GM21381 (cell line): ENCODE data around the gene ACOT13.
"Not testable (repeated sequence)": the region's sequence is repeated elsewhere in the genome, so short reads cannot be mapped to it uniquely, and the experiment has no call there.

Source experiments
- ATAC-seq: cut with Tn5 transposase; IDR thresholded peaks from one replicate; pipeline ENCODE4 v1.9.1; 2021; ENCODE audit warnings: mild to moderate bottlenecking, moderate library complexity; ENCODE audit not compliant: unreplicated experiment

The ACOT13 gene

DNA sequence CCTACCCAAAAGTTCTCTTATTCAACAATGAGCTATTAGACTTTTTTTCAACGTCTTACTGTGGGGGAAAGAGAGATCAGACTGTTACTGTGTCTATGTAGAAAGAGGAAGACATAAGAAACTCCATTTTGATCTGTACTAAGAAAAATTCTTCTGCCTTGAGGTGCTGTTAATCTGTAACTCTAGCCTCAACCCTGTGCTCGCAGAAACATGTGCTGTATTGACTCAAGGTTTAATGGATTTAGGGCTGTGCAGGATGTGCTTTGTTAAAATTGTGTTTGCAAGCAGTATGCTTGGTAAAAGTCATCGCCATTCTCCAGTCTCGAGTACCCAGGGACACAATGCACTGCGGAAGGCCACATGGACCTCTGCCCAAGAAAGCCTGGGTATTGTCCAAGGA is 5.1 kb upstream of the ACOT13 start:
- not testable (repeated sequence) for ATAC-seq

DNA sequence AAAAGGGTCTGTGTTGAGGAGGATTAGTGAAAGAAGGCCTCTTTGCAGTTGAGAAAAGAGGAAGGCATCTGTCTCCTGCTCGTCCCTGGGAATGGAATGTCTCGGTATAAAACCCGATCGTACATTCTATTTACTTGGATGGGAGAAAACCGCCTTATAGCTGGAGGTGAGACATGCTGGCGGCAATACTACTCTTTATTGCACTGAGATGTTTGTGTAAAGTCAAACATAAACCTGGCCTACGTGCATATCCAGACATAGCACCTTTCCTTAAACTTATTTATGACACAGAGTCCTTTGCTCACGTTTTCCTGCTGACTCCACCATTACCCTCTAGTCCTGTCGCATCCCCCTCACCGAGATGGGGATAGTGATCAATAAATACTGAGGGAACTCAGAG is 4.6 kb upstream of the ACOT13 start:
- ATAC-seq = no peak

DNA sequence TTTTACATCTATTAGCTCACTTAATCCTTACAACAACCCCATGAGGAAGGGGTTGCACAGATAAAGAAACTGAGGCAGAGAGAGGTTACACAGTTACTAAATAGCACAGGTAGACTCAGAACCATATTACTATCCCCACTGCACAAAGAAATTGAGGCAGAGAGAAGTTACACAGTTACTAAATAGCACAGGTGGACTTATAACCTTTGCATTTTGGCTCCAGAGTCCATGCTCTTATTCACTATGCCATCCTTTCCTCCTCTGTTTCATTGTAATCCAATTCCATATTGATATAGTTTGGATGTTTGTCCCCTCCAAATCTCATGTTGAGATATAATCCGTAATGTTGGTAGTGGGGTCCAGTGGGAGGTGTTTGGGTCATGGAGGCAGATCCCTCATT is 3.7 kb upstream of the ACOT13 start:
- ATAC-seq = no peak

DNA sequence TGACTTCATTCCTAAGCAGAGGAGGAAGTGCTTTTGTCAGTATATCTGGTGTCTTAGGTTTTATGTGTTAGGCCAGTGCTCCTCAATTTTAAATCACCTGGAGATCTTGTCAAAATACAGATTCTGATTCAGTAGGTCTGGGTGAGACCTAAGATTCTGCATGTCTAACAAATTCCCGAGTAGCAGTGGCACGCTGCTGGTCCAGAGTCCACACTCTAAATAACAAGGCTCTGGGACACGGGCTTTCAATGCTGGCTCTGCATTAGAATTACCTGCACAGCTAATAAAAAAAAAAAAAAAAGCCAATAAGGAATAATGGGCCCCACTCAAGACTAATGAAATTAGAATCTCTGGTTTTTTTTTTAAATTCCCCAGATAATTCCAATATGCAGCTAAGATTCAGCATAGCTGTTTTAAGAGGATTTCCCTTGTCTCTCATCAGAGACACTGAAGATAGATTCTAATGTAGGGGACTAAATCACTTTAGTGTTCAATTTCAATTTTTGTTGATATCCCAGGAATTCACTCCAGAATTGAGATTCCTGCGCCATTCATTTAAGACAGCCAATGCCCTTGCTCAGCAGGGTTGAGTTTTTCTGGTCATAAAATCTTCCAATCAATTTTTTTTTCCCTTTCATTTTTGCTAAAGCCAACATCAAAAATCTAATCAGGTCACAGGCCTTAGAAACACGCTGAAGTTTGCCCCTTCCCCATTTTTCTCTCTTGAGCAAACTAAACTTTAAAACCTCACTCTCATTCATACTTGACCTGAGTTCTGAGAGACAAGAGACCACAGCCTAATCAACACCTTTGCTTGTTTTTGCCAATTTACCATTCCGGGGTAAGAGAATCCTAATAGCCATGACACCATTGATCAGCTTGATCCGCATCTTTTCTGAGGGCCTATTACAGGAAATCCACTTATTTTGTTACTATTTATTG is 2.6 kb upstream of the ACOT13 start:
- no peak for ATAC-seq

DNA sequence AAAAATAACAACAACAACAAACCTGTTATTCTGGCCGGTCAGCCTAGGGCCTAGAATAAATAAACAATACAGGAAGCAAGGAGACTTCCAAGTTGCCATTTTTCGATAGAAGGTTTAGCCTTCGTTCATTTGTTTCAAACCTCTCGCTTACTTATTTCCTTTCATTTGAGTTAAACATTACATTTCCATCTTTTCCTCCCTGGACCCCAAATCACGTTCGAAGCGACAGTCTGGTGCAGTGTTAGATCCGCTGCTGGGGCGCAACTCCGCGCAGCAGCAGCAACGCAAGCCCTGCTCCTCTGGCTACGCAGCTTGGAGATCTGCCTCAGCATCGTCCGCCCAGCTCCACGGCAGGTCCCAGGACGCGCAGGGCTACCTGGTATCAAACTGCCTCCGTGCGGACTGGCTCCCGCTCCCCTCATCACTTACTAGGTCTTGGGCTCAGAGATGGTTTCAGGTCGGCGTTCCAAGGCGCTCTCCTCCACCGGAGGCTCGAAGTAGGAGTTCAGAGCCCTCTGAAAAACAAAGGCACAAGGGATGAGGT is 708 bp upstream of the ACOT13 start:
- peak; percentile 32 for ATAC-seq

DNA sequence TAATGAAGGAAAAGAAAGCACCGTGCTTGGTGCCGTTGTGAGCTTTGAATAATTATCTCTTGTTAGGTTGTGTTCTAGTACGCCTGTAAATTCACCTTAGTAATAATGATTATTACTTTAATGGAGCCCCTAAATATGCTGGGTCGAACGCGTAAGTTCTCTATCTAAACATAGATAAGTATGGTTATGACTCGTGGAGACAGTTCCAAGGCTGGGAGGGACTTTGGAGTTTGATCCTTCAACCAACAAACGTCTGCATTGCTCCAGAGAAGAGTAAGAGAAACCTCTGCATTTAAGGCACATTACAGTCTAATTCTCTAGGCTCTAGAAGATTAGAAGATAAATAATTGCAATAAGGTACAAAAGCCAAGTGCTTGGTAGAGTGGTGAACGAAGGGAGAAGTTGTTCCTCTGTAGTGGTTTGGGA is 514 bp downstream of the ACOT13 start:
- ATAC-seq = peak; percentile 7

DNA sequence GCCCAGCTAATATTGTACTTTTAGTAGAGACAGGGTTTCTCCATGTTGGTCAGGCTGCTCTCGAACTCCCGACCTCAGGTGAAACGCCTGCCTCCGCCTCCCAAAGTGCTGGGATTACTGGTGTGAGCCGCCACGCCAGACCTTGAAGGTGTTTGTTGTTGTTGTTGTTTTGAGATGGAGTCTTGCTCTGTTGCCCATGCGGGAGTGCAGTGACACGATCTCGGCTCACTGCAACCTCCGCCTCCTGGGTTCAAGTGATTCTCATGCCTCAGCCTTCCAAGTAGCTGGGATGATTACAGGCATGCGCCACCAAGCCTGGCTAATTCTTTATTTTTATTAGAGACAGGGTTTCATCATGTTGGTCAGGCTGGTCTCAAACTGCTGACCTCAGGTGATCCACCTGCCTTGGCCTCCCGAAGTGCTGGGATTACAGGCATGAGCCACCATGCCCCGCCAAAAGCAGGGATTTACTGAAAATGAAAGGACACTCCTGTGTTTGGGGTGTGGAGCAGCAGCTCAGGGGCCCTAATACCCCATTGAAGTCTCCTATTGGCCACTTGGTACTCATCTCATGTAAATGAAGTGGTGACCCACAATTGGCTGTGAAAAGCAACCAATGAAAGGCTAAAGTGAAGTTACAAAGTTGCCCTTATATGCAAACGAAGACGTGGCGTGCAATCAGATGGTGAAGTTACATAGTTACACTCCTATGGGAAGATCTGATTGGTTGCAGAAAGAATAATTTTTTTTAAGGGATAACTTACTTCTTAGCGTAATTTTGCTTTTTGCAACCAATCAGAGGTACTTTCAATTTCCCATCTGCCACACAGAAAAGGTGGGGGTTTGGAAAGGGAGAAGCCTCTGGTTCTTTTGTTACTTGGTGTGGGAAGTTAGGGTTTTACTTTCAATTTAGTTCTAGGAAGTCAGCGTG is 1.5 kb downstream of the ACOT13 start:
- ATAC-seq = not testable (repeated sequence)

DNA sequence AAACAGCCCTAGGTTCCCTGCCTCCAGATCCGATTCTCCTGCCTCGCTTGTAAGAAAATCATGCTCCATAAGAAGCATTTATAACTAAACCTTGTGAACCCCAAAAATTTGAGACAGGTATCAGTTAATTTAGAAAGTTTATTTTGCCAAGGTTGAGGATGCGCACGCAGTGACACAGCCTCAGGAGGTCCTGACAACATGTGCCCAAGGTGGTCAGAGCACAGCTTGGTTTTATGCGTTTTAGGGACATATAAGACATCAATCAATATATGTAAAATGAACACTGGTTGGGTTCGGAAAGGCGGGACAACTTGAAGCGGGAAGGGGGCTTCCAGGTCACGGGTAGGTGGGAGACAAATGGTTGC is 2.1 kb downstream of the ACOT13 start:
- no peak for ATAC-seq

DNA sequence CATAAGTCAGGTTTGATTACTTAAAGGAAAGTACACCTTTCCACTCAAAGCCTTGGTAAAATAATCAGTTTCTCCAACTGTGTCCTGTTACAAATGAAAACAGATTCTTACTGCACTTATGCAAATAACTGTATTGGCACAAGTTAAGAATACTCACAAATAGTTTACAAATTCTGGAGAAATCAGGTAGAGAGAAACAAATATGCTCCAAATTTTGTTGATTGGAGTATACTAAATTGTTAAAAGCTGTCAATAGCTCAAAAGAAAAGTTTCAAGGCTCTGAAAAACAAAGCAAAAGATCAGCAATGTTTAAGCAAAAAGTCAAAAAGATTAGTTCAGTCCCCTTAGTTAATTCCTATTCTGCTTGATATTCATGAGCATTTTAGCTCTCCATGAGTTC is 3.6 kb downstream of the ACOT13 start:
- not testable (repeated sequence) for ATAC-seq

DNA sequence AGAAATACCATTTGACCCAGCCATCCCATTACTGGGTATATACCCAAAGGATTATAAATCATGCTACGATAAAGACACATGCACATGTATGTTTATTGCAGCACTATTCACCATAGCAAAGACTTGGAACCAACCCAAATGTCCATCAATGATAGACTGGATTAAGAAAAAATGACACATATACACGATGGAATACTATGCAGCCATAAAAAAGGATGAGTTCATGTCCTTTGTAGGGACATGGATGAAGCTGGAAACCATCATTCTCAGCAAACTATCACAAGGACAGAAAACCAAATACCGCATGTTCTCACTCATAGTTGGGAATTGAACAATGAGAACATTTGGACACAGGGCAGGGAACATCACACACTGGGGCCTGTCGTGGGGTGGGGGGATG is 4.2 kb downstream of the ACOT13 start:
- ATAC-seq = not testable (repeated sequence)

DNA sequence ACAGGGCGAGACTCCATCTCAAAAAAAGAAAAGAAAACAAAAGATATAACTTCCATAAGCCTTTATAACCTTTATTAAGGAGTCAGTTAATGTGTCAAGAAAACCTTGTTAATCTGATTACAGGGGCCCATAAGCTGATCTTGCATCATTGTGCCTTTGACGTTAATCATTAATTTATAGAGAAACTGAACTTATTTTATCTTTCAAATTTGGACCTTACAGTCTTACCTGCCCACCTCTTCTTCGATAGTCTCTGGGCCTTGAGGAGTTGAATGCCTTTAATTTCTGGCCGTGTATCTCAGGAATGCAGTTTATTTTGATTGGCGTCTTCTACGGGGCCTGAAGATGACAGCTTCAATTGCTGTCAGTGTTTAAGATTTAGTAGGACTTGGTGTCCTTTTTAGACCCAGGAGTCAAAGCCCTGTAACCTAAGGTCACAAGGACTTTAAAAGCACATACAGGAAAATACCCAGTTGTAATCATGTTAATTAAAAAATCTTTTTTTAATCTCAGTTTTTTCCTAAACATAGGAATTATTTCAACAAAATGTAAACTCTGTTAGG is 5.8 kb downstream of the ACOT13 start:
- ATAC-seq = no peak

DNA sequence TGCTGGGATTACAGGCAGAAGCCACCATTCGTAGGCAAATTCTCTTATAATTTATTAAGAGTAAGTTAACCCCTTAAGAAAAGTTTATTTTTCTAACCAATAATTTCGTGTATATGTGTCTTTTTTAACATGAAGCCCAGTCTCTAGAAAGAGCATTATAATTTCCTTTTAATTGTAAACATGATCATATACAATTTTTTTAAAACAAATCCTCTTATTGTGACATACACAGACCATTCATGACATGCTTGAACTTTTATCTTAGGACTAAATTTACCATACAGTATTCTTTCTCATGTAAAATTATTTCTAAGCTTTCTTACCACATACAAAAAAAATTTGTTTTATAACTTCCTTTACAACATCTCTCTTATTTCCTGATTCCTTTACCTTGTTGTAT is 6.7 kb downstream of the ACOT13 start:
- no peak for ATAC-seq

DNA sequence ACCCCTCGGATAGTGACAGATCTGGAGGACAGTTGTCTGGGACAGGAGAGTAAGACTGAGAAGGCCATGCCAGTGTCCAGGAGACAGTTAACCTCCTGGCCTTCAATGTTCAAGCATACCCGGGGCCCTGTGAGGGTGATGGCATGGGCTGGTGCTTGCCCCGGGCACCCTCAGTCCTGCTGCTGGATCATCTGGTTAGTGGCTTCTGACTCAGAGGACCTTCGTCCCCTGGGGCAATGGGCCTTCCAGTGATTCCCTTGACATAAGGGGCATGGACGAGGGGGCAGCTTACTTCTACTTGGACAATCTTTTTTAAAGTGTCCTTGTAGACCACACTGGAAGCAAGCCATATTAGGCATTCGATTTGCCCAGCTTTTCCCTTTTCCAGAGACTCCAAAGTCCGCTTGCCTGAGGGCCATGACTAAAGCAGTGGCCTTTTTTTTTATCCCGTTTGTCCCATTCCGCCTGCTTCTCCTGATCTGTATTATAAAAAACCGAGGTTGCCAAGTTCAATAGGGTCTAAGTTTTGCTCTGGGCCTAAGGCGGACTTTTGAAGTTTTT is 12.0 kb downstream of the ACOT13 start:
- not testable (repeated sequence) for ATAC-seq

DNA sequence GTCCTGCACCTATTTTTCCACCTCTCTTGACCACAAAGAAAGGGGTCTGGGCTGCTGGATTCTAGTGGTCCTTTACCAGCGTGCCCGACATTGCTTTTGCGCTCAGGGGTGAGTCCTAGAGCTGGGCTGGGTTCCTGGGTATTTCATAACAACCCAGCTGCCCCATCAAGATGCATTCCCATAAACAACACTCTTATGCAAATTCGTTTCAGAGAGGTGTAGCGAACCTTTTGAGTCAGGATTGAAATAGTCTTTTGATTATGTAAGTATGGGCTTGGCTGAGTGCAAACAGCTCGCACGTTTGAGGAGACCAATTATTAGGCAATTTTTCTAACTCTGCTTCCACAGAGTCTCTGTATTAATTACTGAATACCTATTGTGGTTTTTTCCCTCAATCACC is 13.7 kb downstream of the ACOT13 start:
- ATAC-seq = no peak

DNA sequence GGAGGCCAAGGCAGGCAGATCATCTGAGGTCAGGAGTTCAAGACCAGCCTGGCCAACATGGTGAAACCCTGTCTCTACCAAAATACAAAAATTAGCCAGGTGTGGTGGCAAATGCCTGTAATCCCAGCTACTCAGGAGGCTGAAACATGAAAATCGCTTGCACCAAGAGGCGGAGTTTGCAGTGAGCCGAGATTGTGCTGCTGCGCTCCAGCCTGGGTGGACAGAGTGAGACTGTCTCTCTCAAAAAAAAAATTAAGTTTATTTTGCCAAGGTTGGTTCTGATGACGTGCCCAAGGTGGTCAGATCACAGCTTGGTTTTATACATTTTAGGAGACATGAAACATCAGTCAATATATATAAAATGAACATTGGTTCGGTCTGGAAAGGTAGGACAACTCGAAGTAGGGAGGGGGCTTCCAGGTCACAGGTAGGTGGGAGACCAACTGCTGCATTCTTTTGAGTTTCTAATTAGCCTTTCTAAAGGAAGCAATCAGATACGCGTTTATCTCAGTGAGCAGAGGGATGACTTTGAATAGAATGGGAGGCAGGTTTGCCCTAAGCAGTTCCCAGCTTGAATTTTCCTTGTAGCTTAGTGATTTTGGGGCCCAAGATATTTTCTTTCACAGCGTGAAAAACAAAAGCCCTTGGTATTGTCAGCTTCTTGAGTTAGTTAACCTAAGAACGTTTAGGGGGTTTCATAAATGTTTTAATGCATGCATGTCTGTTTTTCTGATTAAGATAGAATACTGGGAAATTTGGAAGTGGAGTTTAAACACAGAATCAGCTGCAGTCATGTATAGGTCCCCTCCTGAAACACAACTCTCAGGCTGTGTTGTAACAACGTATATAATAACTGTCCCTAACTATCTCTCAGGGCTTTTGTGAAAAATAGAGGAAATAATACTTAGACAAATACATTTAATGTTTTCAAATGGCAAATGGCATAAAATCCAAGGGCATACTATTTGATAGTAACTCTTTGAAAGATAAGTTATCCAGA is 16.7 kb downstream of the ACOT13 start:
- ATAC-seq = no peak

DNA sequence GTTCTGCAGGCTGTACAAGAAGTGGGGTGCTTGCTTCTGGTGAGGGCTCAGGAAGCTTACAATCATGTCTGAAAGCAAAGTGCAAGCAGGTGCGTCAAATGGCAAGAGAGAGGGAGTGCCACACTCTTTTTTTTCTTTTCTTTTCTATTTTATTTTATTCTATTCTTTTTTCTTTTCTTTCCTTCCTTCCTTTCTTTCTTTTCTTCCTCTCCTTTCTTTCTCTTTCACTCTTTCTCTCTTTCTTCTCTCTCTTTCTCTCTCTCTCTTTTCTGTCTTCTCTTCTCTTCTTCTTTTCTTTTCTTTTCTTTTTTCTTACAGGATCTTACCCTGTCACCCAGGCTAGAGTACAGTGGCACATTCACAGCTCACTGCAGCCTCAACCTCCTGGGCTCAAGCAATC is 19.5 kb downstream of the ACOT13 start:
- ATAC-seq = no peak

DNA sequence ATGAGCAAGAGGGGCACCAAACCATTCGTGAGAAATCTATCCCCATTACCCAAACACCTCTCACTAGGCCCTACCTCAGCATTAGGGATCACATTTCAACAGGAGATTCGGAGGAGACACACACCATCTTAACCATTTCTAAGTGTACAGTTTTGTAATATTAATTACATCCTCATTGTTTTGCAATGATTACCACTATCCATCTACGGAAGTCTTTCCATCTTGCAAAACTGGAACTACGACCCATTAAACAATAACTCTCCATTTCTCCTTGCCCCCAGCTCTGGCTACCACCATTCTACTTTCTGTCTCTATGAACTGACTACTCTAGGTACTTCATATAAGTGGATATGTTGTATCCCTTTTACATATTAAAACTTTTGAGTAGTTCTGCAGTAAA is 20.1 kb downstream of the ACOT13 start:
- ATAC-seq = no peak

DNA sequence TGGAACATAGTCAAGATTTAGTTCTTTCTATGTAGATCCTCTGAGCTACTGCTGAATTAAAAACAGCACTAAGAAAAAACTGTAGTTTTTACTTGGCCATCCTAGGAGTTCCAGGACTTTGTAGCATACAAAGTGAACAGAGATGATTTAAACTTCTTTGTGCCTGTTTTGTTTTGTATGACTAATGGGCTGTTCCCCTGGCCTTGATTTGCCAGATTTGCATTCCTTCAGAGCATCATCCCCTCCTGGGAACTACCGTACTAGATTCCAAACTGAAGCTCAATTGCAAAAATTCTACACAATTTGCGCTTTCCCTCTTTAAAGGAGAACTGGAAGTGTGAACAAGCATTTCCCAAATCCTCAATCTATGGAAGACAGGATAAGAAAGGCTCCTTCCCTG is 23.1 kb downstream of the ACOT13 start:
- no peak for ATAC-seq

DNA sequence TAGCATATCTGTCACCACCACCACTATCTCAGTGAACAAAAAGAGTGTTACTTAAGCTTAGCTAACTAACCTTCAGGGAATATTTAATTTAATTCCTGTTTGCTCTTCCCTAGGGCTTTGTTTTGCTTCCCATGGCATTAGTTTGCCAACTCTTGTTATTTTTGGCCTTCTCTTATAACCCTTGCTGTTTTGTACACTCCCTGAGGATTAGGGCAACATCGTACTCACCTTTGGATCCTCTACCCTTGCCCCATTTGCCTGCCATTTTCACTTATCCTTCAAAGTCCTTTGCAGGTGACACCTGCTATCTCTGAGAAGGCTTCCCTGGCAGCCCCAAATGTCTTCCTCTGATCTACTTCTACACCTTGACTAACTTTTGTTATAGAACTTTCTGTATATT is 23.7 kb downstream of the ACOT13 start:
- no peak for ATAC-seq

DNA sequence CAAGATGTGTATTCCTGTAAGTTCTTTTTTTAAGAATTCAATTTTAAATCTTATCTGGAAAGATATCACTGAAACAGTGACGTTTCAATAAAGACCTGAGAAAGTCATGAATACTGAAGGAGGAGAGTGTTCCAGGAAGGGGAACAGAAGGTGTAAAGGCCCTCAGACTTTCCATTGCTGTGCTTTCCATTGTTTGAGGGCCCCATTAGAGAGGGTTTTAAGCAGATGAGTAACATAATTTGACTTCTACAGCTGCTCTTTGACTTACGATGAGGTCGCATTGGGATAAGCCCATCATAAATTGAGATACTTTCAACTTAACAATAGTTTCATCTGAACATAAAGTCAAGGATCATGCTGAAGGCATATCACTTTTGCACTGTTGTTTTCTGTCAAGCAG is 24.7 kb downstream of the ACOT13 start:
- no peak for ATAC-seq
